ENCODE data around the gene RPS6KA1. TPM values are rescaled to one million over a fixed set of nuclear protein-coding genes. Genes with fewer than 3 reads are reported as not detected.

Gene RPS6KA1
- total RNA-seq, 1 donor from 2014 or later: 25.3 TPM

- TF ChIP-seq CTCF (IDR thresholded peaks at IDR 0.05; ENCODE audit: unreplicated experiment): no peak
- H3K27ac Mint-ChIP-seq (ENCODE audit: unreplicated experiment): peak overlapping the region; percentile 30
- DNase-seq (ENCODE audit: low spot score): no peak
- peaks cover 4% of the 10 kb centered on the region for H3K36me3 Mint-ChIP-seq (ENCODE audit: low read depth, unreplicated experiment)
- H3K9me3 Mint-ChIP-seq (ENCODE audit: unreplicated experiment): no peaks in the 10 kb centered on the region
- H3K27me3 Mint-ChIP-seq (ENCODE audit: unreplicated experiment): peaks cover 6% of the 10 kb centered on the region
- peaks cover 27% of the 10 kb centered on the region for H3K4me1 Mint-ChIP-seq (ENCODE audit: unreplicated experiment)
- H3K4me3 Mint-ChIP-seq (ENCODE audit: unreplicated experiment): peak overlapping the region; percentile 90
Observed at GRCh38 chr1:26530895-26531598, 1.5 kb downstream of the RPS6KA1 start.

- TF ChIP-seq CTCF (IDR thresholded peaks at IDR 0.05; ENCODE audit: unreplicated experiment): no peak
- no peak overlapping the region for H3K4me3 Mint-ChIP-seq (ENCODE audit: unreplicated experiment)
- H3K27me3 Mint-ChIP-seq (ENCODE audit: unreplicated experiment): peaks cover 6% of the 10 kb centered on the region
- no peaks in the 10 kb centered on the region for H3K9me3 Mint-ChIP-seq (ENCODE audit: unreplicated experiment)
- peaks cover 4% of the 10 kb centered on the region for H3K36me3 Mint-ChIP-seq (ENCODE audit: low read depth, unreplicated experiment)
- H3K27ac Mint-ChIP-seq (ENCODE audit: unreplicated experiment): peak overlapping the region; percentile 30
- H3K4me1 Mint-ChIP-seq (ENCODE audit: unreplicated experiment): peaks cover 27% of the 10 kb centered on the region
- no peak for DNase-seq (ENCODE audit: low spot score)
Observed at GRCh38 chr1:26531651-26532131, 2.1 kb downstream of the RPS6KA1 start.

GRCh38 chr1:26533951-26534509, 4.5 kb downstream of the RPS6KA1 start:
- Mint-ChIP-seq H3K4me1 (ENCODE audit: unreplicated experiment) (peaks cover 31% of the 10 kb centered on the region), H3K36me3 (ENCODE audit: low read depth, unreplicated experiment) (peaks cover 4% of the 10 kb centered on the region), H3K9me3 (ENCODE audit: unreplicated experiment) (no peaks in the 10 kb centered on the region), H3K27ac (ENCODE audit: unreplicated experiment) (no peak overlapping the region), H3K27me3 (ENCODE audit: unreplicated experiment) (peaks cover 10% of the 10 kb centered on the region), H3K4me3 (ENCODE audit: unreplicated experiment) (peak overlapping the region; percentile 62)
- no peak for DNase-seq (ENCODE audit: low spot score)
- TF ChIP-seq CTCF (IDR thresholded peaks at IDR 0.05; ENCODE audit: unreplicated experiment): no peak

GRCh38 chr1:26535201-26535600, 5.6 kb downstream of the RPS6KA1 start:
- Mint-ChIP-seq H3K36me3 (ENCODE audit: low read depth, unreplicated experiment) (peaks cover 4% of the 10 kb centered on the region), H3K9me3 (ENCODE audit: unreplicated experiment) (no peaks in the 10 kb centered on the region), H3K27me3 (ENCODE audit: unreplicated experiment) (peaks cover 8% of the 10 kb centered on the region), H3K4me1 (ENCODE audit: unreplicated experiment) (peaks cover 40% of the 10 kb centered on the region), H3K27ac (ENCODE audit: unreplicated experiment) (no peak overlapping the region), H3K4me3 (ENCODE audit: unreplicated experiment) (no peak overlapping the region)
- no peak for DNase-seq (ENCODE audit: low spot score)
- TF ChIP-seq CTCF (IDR thresholded peaks at IDR 0.05; ENCODE audit: unreplicated experiment): no peak

- H3K9me3 Mint-ChIP-seq (ENCODE audit: unreplicated experiment): no peaks in the 10 kb centered on the region
- H3K4me1 Mint-ChIP-seq (ENCODE audit: unreplicated experiment): peaks cover 35% of the 10 kb centered on the region
- no peak overlapping the region for H3K4me3 Mint-ChIP-seq (ENCODE audit: unreplicated experiment)
- no peak for TF ChIP-seq CTCF (IDR thresholded peaks at IDR 0.05; ENCODE audit: unreplicated experiment)
- peaks cover 4% of the 10 kb centered on the region for H3K36me3 Mint-ChIP-seq (ENCODE audit: low read depth, unreplicated experiment)
- peaks cover 8% of the 10 kb centered on the region for H3K27me3 Mint-ChIP-seq (ENCODE audit: unreplicated experiment)
- H3K27ac Mint-ChIP-seq (ENCODE audit: unreplicated experiment): no peak overlapping the region
- DNase-seq (ENCODE audit: low spot score): no peak
Observed at GRCh38 chr1:26536081-26536480, 6.5 kb downstream of the RPS6KA1 start.

All from endothelial cell (in vitro differentiated cells).